HEK293 (cell line): ENCODE results near the gene TRIM2.

Experiments
- CTCF ChIA-PET: fragments of 350-600 bp; formaldehyde crosslinking; extraction: SDS; loops from one replicate; lab custom pipeline; 2021; ENCODE audit warnings: antibody characterized with exemption; lab: Yijun Ruan, JAX
- POLR2A ChIA-PET: fragments of 300-600 bp; formaldehyde crosslinking; extraction: SDS; loops from one replicate; lab custom pipeline; 2020; ENCODE audit warnings: antibody characterized with exemption, inconsistent platforms; lab: Yijun Ruan, JAX
- H3K27ac ChIP-seq: fragments of 200-500 bp; sonication (Bioruptor generic); 2 replicates; pipeline ENCODE4 v1.5.1; 2014; ENCODE audit warnings: low read depth, low read length, control low read depth, inconsistent platforms; ENCODE audit errors: extremely low read depth
- H3K36me3 ChIP-seq, 2 experiments: fragments of 200-500 bp in 1 of 2; sonication (Bioruptor generic) in 1 of 2; 1 replicate in 1 of 2; 2 replicates in 1 of 2; pipeline ENCODE4 v1.5.1; 2014 to 2017; ENCODE audit warnings: inconsistent platforms in 2 of 2, low read length in 2 of 2; ENCODE audit not compliant: control insufficient read depth in 2 of 2, insufficient read depth in 1 of 2
- H3K4me1 ChIP-seq: fragments of 200-500 bp; sonication (Bioruptor generic); 2 replicates; pipeline ENCODE4 v1.5.1; 2014; ENCODE audit warnings: mild to moderate bottlenecking, low read length, inconsistent platforms; ENCODE audit not compliant: control insufficient read depth, insufficient read depth
- H3K4me3 ChIP-seq: 2 replicates; pipeline ENCODE4 v1.5.1; 2011; ENCODE audit warnings: low read depth, mild to moderate bottlenecking, control low read depth, low read length, moderate library complexity
- H3K9me3 ChIP-seq: fragments of 200-500 bp; sonication (Bioruptor generic); 2 replicates; pipeline ENCODE4 v1.5.1; 2014; ENCODE audit warnings: low read depth, low read length, inconsistent platforms; ENCODE audit not compliant: control insufficient read depth, insufficient read depth
- FEZF1 ChIP-seq: fragments of 450-650 bp; formaldehyde crosslinking; IDR thresholded peaks from 2 replicates; pipeline ENCODE4 v1.5.1; 2016; ENCODE audit warnings: missing biosample characterization, missing genetic modification characterization
- GLI2 ChIP-seq: fragments of 450-650 bp; formaldehyde crosslinking; IDR thresholded peaks from 2 replicates; pipeline ENCODE4; 2017; ENCODE audit warnings: missing biosample characterization, missing genetic modification characterization, low read depth, borderline replicate concordance
- HOXC10 ChIP-seq: sonication (generic); formaldehyde crosslinking; IDR thresholded peaks from 2 replicates; pipeline ENCODE4 v1.8.1; 2023; ENCODE audit warnings: mild to moderate bottlenecking, missing genetic modification reagents
- KLF10 ChIP-seq: fragments of 450-650 bp; IDR thresholded peaks from 2 replicates; pipeline ENCODE4 v1.5.1; 2018; ENCODE audit warnings: missing biosample characterization, mild to moderate bottlenecking, missing genetic modification characterization
- KLF9 ChIP-seq: fragments of 450-650 bp; formaldehyde crosslinking; IDR thresholded peaks from 2 replicates; pipeline ENCODE4 v1.5.1; 2016; ENCODE audit warnings: missing biosample characterization, missing genetic modification characterization, low read depth
- ZFP41 ChIP-seq: fragments of 450-650 bp; formaldehyde crosslinking; IDR thresholded peaks from 2 replicates; pipeline ENCODE4 v1.5.1; 2016; ENCODE audit warnings: missing biosample characterization, missing genetic modification characterization, borderline replicate concordance
- ZIC2 ChIP-seq: fragments of 450-650 bp; formaldehyde crosslinking; IDR thresholded peaks from 2 replicates; pipeline ENCODE4 v1.5.1; 2016; ENCODE audit warnings: missing biosample characterization, missing genetic modification characterization
- ZNF133 ChIP-seq: fragments of 450-650 bp; formaldehyde crosslinking; IDR thresholded peaks from 2 replicates; pipeline ENCODE4 v1.5.1; 2016; ENCODE audit warnings: missing biosample characterization, missing genetic modification characterization
- ZNF202 ChIP-seq: fragments of 450-650 bp; formaldehyde crosslinking; IDR thresholded peaks from 2 replicates; pipeline ENCODE4 v1.5.1; 2016; ENCODE audit warnings: missing biosample characterization, missing genetic modification characterization, borderline replicate concordance
- ZNF266 ChIP-seq: fragments of 450-650 bp; formaldehyde crosslinking; IDR thresholded peaks from 2 replicates; pipeline ENCODE4 v1.5.1; 2016; ENCODE audit warnings: missing biosample characterization, missing genetic modification characterization, low read depth
- ZNF37A ChIP-seq: fragments of 450-650 bp; IDR thresholded peaks from 2 replicates; pipeline ENCODE4 v1.5.1; 2018; ENCODE audit warnings: missing biosample characterization, missing genetic modification characterization
- ZNF394 ChIP-seq: fragments of 450-650 bp; formaldehyde crosslinking; IDR thresholded peaks from 2 replicates; pipeline ENCODE4 v1.5.1; 2016; ENCODE audit warnings: missing biosample characterization, missing genetic modification characterization, mild to moderate bottlenecking, moderate library complexity, borderline replicate concordance
- ZNF561 ChIP-seq: fragments of 450-650 bp; IDR thresholded peaks from 2 replicates; pipeline ENCODE4 v1.5.1; 2018; ENCODE audit warnings: missing biosample characterization, missing genetic modification characterization, borderline replicate concordance
- ZNF629 ChIP-seq: fragments of 450-650 bp; formaldehyde crosslinking; IDR thresholded peaks from 2 replicates; pipeline ENCODE4 v1.5.1; 2017; ENCODE audit warnings: missing biosample characterization, missing genetic modification characterization
- ZNF677 ChIP-seq: fragments of 450-650 bp; IDR thresholded peaks from 2 replicates; pipeline ENCODE4 v1.5.0; 2018; ENCODE audit warnings: missing biosample characterization, mild to moderate bottlenecking, missing genetic modification characterization, moderate library complexity
- ZXDB ChIP-seq: fragments of 450-650 bp; formaldehyde crosslinking; IDR thresholded peaks from 2 replicates; pipeline ENCODE4 v1.5.1; 2016; ENCODE audit warnings: missing biosample characterization, missing genetic modification characterization

The TRIM2 gene

DNA sequence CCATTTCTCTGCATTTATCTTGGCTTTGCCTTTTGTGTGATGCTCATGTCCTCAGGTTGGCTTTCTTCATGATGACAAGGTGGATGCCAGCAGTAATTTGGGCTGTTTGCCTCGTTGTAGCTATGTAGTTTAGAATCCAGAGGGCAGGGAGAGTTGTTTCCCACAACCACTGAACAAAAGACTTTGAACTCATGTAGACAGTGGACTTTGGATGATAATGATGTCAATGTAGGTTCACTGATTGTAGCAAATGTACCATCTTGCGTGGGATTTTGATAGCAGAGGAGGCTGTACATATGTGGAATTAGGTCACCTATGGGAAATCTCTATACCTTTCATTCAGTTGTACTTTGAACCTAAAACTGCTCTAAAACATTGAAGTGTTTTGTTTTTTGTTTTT, 181.5 kb downstream of the TRIM2 start:
- POLR2A ChIA-PET, result no interaction called here
- Histone ChIP-seq H3K9me3 (no peaks in the 10 kb centered on the region), H3K27ac (no peak overlapping the region), H3K36me3 (peaks cover 0 to 3% of the 10 kb centered on the region in 2 experiments; a peak in 1 of 3 replicates)
- TF ChIP-seq ZNF133 (tag by site-specific recombination) (no peak), ZIC2 (tag by site-specific recombination) (no peak), FEZF1 (tag by site-specific recombination) (no peak)
- TF ChIP-seq, all 188 proteins: peak for 0
- no peaks in the 10 kb centered on the region for H3K4me1 ChIP-seq
- no peak overlapping the region for H3K4me3 ChIP-seq
- CTCF ChIA-PET, result interaction anchor here (1.1 kb wide), 1 partner anchor 10 kb away, joined by 4 read pairs; no protein-coding TSS in a partner anchor

DNA sequence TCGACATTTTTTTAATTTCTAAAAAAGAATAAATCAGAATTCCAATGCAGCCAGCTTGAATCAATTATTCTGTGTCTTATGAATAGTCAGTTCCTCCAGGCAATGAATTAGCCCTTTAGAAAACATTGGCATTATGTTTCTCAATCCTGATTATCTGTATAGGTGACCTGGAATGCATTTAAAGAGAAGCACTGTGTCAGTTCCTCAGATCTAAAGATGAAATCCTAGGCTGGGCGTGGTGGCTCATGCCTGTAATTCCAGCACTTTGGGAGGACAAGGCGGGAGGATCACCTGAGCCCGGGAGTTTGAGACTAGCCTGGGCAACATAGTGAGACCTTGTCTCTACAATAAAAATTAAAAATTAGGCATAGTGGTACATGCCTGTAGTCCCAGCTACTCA, 183.7 kb downstream of the TRIM2 start:
- Histone ChIP-seq H3K9me3 (no peaks in the 10 kb centered on the region), H3K36me3 (no peaks in the 10 kb centered on the region; a peak in 1 of 3 replicates), H3K27ac (no peak overlapping the region), H3K4me3 (no peak overlapping the region), H3K4me1 (no peaks in the 10 kb centered on the region)
- TF ChIP-seq ZNF266 (tag by site-specific recombination), result no peak
- TF ChIP-seq ZNF629 (tag by site-specific recombination), result no peak
- TF ChIP-seq KLF9 (tag by site-specific recombination), result no peak
- TF ChIP-seq ZFP41, result no peak
- TF ChIP-seq ZNF561, result no peak
- no peak for TF ChIP-seq GLI2 (tag by site-specific recombination)
- no peak for TF ChIP-seq ZNF677 (tag by site-specific recombination)
- no peak for TF ChIP-seq ZNF394 (tag by site-specific recombination)
- TF ChIP-seq ZXDB (tag by site-specific recombination), result no peak
- no peak for TF ChIP-seq ZNF202 (tag by site-specific recombination)
- TF ChIP-seq KLF10, result no peak
- TF ChIP-seq ZNF37A, result no peak
- no peak for TF ChIP-seq HOXC10 (CRISPR knock-in tag)
- CTCF ChIA-PET, result interaction anchor here (1.1 kb wide), 1 partner anchor 255 kb away, joined by 5 read pairs; no protein-coding TSS in a partner anchor
- POLR2A ChIA-PET, result no interaction called here
